Stimulated activated CD4-positive, alpha-beta T cell treated with anti-CD3 and anti-CD28 coated beads, Interleukin-1b, Interleukin-23, amount 100 ng/mL, for 48 hours (primary cell): ENCODE data around the gene REPS1.
A peak's percentile ranks its signal among the peaks of the same experiment; 100 is the strongest.
"Not testable (repeated sequence)": the region's sequence is repeated elsewhere in the genome, so short reads cannot be mapped to it uniquely, and the experiment has no call there.

Experiments used
- DNase-seq: peaks from one replicate; pipeline ENCODE4 v3.0.0-alpha.2; 2020

Gene REPS1

GRCh38 chr6:138987643-138988468 is at the start of gene REPS1:
TSS of gene REPS1 (minus strand) at chr6:138988253. CDS start at chr6:138987682, 571 bp downstream.
- DNase-seq = peak; percentile 91

- DNase-seq = no peak
Measured at GRCh38 chr6:139037490-139037889, 49.4 kb upstream of the REPS1 start.

- DNase-seq = no peak
Measured at GRCh38 chr6:139030228-139030963, 42.3 kb upstream of the REPS1 start.

- DNase-seq = peak; percentile 18
Measured at GRCh38 chr6:139029470-139030227, 41.6 kb upstream of the REPS1 start.

GRCh38 chr6:139028658-139029469 is 40.8 kb upstream of the REPS1 start, which contains the start of gene ABRACL:
TSS of gene ABRACL (plus strand) at chr6:139028745. CDS start at chr6:139034161, 5,416 bp downstream.
- peak; percentile 89 for DNase-seq

- no peak for DNase-seq
Measured at GRCh38 chr6:139028215-139028657, 40.2 kb upstream of the REPS1 start.

- DNase-seq = peak; percentile 65
Measured at GRCh38 chr6:139027620-139028182, 39.6 kb upstream of the REPS1 start.

- DNase-seq = not testable (repeated sequence)
Measured at GRCh38 chr6:139025416-139025815, 37.4 kb upstream of the REPS1 start.

GRCh38 chr6:139020689-139021088 is 32.6 kb upstream of the REPS1 start:
- no peak for DNase-seq

- no peak for DNase-seq
Measured at GRCh38 chr6:139019722-139020121, 31.7 kb upstream of the REPS1 start.

GRCh38 chr6:139017227-139017626 is 29.2 kb upstream of the REPS1 start:
- no peak for DNase-seq

- DNase-seq = no peak
Measured at GRCh38 chr6:139016337-139017213, 28.5 kb upstream of the REPS1 start.

GRCh38 chr6:139014945-139015344 is 26.9 kb upstream of the REPS1 start:
- no peak for DNase-seq

GRCh38 chr6:139013185-139013800 is 25.2 kb upstream of the REPS1 start:
- no peak for DNase-seq

- DNase-seq = no peak
Measured at GRCh38 chr6:139011980-139012379, 23.9 kb upstream of the REPS1 start.

- no peak for DNase-seq
Measured at GRCh38 chr6:139010674-139011073, 22.6 kb upstream of the REPS1 start.

- no peak for DNase-seq
Measured at GRCh38 chr6:139008117-139008516, 20.1 kb upstream of the REPS1 start.

GRCh38 chr6:139007428-139007827 is 19.4 kb upstream of the REPS1 start:
- no peak for DNase-seq

GRCh38 chr6:139006477-139006876 is 18.4 kb upstream of the REPS1 start:
- DNase-seq = no peak

GRCh38 chr6:139003751-139004150 is 15.7 kb upstream of the REPS1 start:
- DNase-seq = no peak
